Psoas muscle (tissue), 8 donors: ENCODE measurements around the gene GRB10. TPM values are rescaled to one million over a fixed set of nuclear protein-coding genes. Genes with fewer than 3 reads are reported as not detected.

ENCODE experiments used
- ATAC-seq, 4 donors: fragments of 200-7000 bp; cut with Tn5 transposase; one replicate each; pipeline ENCODE4 v1.9.1; 2020; ENCODE audit warnings: moderate library complexity in 3 of 4, mild to moderate bottlenecking in 2 of 4
- DNase-seq, 2 donors: peaks; one replicate each; pipeline ENCODE4 v3.0.0-alpha.2; 2020
- H3K27ac ChIP-seq: fragments of 200-600 bp; one replicate; pipeline ENCODE4 v1.8.0; 2022
- H3K27me3 ChIP-seq, 3 donors: fragments of 200-600 bp in 1 of 3; one replicate each; pipeline versions ENCODE4 v1.6.1 to v1.8.0; 2013 to 2022; ENCODE audit warnings: low read length in 2 of 3, mild to moderate bottlenecking in 2 of 3, moderate library complexity in 1 of 3; ENCODE audit not compliant: insufficient read depth in 3 of 3
- H3K36me3 ChIP-seq, 2 donors: fragments of 200-600 bp in 1 of 2; one replicate each; pipeline versions ENCODE4 v1.6.1 to v1.8.0; 2013 to 2022; ENCODE audit warnings: low read depth in 1 of 2, mild to moderate bottlenecking in 1 of 2, moderate library complexity in 1 of 2; ENCODE audit not compliant: insufficient read depth in 1 of 2
- H3K4me1 ChIP-seq: fragments of 200-600 bp; one replicate; pipeline ENCODE4 v1.8.0; 2022
- H3K4me3 ChIP-seq: fragments of 200-600 bp; one replicate; pipeline ENCODE4 v1.8.0; 2022; ENCODE audit warnings: mild to moderate bottlenecking
- H3K9me3 ChIP-seq: fragments of 200-600 bp; one replicate; pipeline ENCODE4 v1.8.0; 2022
- WGBS, 3 donors: extraction: QIAGEN DNeasy Blood & Tissue Kit; methylation state at CpG; one replicate each; pipeline versions ENCODE4 v1.1.6 to v1.1.7; 2013; 5-methylcytosine and 5-hydroxymethylcytosine counted together
- intact Hi-C, 2 donors: fragments of 100-400 bp; cut with DNase I; formaldehyde crosslinking; loops; one replicate each; pipeline versions ENCODE4 v1.11.0 to v1.14.2; 2022
- polyA plus RNA-seq, 3 donors: library from polyadenylated mRNA; stranded (reverse); fragments of 200-250 nt; gene quantifications; one replicate each; pipeline ENCODE4 v1.2.3, GENCODE V29; 2013
- total RNA-seq, 4 donors: library from RNA; stranded (reverse); fragmentation: NEBNext Ultra II Directional in 2 of 4; extraction: Animal tissue kit (Norgen Biotek cat#: 25700) in 2 of 4; gene quantifications; one replicate each; pipeline versions ENCODE4 v1.2.1 to v1.2.4, GENCODE V29; 2021 to 2023
- TF ChIP-seq, protein P1 (sequence below): fragments of 200-600 bp; IDR thresholded peaks from one replicate; pipeline ENCODE4 v1.8.0; 2022; ENCODE audit warnings: antibody characterized with exemption
- donor health status: healthy with polysubstance abuse.
- donor health status: DM: no; HTN: no; CAD: no; lungs with moderate emphysema.
- donor health status: Bipolar disorder and iron deficiency.
- donor health status: healthy.
- donor health status: DM: yes; HTN: yes; CAD: no.
- donor health status: DM: no; HTN: no; CAD: no.
- donor health status: DM: no; HTN: no; CAD: no.
- donor health status: DM: yes; HTN: yes; CAD: no.

The GRB10 gene
- total and polyA plus RNA-seq, 7 donors, result 25.8 to 72.7 (median 53.0) TPM

- H3K36me3 ChIP-seq, result no peaks in the 10 kb centered on the region
- TF ChIP-seq, protein P1, sequence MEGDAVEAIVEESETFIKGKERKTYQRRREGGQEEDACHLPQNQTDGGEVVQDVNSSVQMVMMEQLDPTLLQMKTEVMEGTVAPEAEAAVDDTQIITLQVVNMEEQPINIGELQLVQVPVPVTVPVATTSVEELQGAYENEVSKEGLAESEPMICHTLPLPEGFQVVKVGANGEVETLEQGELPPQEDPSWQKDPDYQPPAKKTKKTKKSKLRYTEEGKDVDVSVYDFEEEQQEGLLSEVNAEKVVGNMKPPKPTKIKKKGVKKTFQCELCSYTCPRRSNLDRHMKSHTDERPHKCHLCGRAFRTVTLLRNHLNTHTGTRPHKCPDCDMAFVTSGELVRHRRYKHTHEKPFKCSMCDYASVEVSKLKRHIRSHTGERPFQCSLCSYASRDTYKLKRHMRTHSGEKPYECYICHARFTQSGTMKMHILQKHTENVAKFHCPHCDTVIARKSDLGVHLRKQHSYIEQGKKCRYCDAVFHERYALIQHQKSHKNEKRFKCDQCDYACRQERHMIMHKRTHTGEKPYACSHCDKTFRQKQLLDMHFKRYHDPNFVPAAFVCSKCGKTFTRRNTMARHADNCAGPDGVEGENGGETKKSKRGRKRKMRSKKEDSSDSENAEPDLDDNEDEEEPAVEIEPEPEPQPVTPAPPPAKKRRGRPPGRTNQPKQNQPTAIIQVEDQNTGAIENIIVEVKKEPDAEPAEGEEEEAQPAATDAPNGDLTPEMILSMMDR, result no peak
- WGBS, 3 donors, result 65 to 76% (median 72%) methylated on average over 9 of the region's 9 CpGs
- ATAC-seq (no peak), DNase-seq (no peak)
- H3K4me1 ChIP-seq, result peaks cover 45% of the 10 kb centered on the region
- H3K4me3 ChIP-seq, result no peak overlapping the region
- H3K27me3 ChIP-seq, result no peaks in the 10 kb centered on the region
- H3K9me3 ChIP-seq, result no peaks in the 10 kb centered on the region
- intact Hi-C loops, result loop anchor here in 1 of 2 donors (10.0 kb wide), 1 partner anchor 143 kb away; no protein-coding TSS in a partner anchor
- no peak overlapping the region for H3K27ac ChIP-seq
Measured at GRCh38 chr7:50651271-50651989, 131.3 kb downstream of the GRB10 start.

DNA sequence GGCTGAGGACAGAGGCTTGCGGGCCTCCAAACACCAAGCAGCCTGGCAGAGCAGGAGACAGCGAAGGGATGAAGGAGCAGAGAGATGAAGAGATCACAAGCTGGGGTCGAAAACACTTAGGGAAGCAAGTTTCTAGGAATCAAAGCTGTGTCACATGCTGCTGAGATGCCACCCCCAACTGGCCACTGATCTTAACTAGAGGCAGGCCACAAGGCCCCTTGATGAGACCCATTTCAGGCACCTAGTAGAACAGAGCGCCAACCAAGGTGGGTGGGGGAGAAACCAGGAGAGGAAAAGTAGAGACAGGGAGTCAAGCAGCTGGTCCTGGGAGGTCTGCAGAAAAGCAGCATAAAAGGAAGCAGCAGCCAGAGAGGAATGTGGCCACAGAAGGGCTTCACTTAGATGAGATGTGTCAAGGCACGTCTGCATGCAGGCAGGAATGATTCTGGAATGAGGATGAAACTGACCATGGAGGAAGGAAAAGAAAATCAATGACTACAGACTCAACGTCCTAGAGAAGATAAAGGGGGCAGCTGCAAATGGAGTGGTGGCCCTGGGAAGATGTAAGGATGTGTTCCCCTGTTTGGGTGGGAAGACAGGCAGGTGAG lies 132.5 kb downstream of the GRB10 start:
- peaks cover 32% of the 10 kb centered on the region for H3K4me1 ChIP-seq
- no peaks in the 10 kb centered on the region for H3K36me3 ChIP-seq
- 94 to 95% (median 94%) methylated on average over 6 of the region's 6 CpGs for WGBS, 3 donors
- intact Hi-C loops, result loop anchor here in 1 of 2 donors (10.0 kb wide), 1 partner anchor 145 kb away; no protein-coding TSS in a partner anchor
- H3K27ac ChIP-seq, result no peak overlapping the region
- TF ChIP-seq, protein P1, result no peak
- H3K9me3 ChIP-seq, result no peaks in the 10 kb centered on the region
- H3K4me3 ChIP-seq, result no peak overlapping the region
- no peak for DNase-seq
- no peaks in the 10 kb centered on the region for H3K27me3 ChIP-seq
- ATAC-seq, result no peak

DNA sequence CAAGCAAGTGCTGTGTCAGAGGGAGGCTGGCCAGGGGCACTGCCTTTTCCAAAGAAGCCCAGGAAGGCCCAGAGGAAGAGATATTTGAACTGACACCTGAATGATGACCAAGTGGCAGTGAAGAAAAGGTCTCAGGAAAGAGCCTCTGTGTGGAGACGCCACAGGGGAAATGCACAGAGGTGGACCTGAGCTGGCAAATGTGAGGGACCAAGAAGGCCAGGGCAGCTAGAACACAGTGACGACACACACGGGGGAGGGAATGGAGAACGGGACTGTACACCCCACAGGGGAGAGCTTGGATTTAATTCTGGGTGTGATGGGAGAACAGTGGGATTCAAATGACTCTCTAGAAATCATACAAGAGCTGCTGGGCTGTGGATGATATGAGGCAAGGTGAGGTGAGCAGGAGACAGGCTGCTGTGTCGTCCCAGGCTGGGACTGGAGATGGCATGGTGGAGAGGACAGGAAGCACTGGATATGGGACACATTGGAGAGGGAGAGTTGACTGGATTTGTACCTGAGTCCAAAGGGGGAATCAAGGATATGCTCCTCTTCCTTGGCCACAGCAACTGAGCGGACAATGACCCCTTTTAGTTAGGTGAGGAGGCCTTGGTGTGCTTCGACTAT lies 133.3 kb downstream of the GRB10 start:
- H3K36me3 ChIP-seq, result no peaks in the 10 kb centered on the region
- no peak overlapping the region for H3K27ac ChIP-seq
- no peak for DNase-seq
- no peak for ATAC-seq
- peaks cover 30% of the 10 kb centered on the region for H3K4me1 ChIP-seq
- H3K4me3 ChIP-seq, result no peak overlapping the region
- TF ChIP-seq, protein P1, result no peak
- no peaks in the 10 kb centered on the region for H3K27me3 ChIP-seq
- intact Hi-C loops, result no loop called here
- 95 to 96% (median 96%) methylated on average over 7 of the region's 7 CpGs for WGBS, 3 donors
- H3K9me3 ChIP-seq, result no peaks in the 10 kb centered on the region

- DNase-seq (no peak), ATAC-seq (no peak)
- H3K9me3 ChIP-seq, result no peaks in the 10 kb centered on the region
- H3K27ac ChIP-seq, result no peak overlapping the region
- intact Hi-C loops, result no loop called here
- TF ChIP-seq, protein P1, result no peak
- no peak overlapping the region for H3K4me3 ChIP-seq
- peaks cover 29% of the 10 kb centered on the region for H3K4me1 ChIP-seq
- no peaks in the 10 kb centered on the region for H3K36me3 ChIP-seq
- 90 to 92% (median 91%) methylated on average over 8 of the region's 8 CpGs for WGBS, 3 donors
- no peaks in the 10 kb centered on the region for H3K27me3 ChIP-seq
Measured at GRCh38 chr7:50648570-50649169, 134.0 kb downstream of the GRB10 start.
